HuH-7.5 (cell line): Measurements from ENCODE around the gene KCNJ11.

Source experiments
- DNase-seq: peaks from one replicate; pipeline ENCODE4 v3.0.0; 2011; ENCODE audit warnings: low spot score

The KCNJ11 gene

GRCh38 chr11:17353821-17354600 is 34.4 kb downstream of the KCNJ11 start:
- DNase-seq, result no peak

DNA sequence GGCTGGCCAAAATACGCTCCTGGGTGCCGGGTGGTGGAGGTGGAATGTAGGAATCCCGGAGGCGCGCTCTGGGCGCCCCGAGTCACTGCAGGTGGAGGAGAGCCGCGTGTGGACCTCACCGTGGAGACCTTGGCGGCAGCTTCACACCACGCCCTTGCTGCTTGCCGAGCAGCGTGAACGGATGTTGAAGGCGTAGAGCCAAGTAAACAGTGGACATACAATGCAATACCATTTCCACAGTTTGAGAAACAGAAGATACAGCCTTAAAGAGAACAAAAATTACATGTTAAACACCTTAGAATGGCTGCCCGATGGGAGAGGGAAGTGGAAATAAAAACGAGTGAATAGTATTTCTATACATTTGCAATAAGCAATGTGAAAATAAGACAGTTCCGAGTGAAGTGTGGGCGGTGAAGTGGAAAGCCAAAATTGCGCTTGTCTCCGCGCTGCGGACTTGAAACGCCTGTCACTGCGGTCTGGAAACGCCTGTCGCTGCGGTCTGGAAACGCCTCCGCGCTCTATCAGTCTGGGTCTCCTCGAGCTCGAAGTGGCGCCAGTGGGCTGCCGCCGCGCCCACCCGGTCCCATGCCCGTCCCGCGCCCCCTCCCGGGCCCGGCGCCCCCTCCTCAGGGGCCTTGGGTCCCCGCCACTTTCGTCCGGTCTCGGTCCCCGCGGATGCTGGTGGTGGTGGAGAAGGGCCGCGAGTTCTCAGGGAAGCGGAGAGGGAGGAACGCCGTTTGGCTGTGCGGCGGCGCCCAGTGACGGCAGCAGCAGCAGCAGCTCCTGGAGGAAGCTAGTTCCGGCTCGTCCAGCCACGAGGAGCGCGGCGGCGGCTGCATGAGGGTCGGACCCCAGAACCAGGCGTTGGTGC is 35.3 kb downstream of the KCNJ11 start:
- DNase-seq, result peak; percentile 41

GRCh38 chr11:17351510-17352176 is 36.8 kb downstream of the KCNJ11 start, which contains the start of gene NCR3LG1:
Gene NCR3LG1 (plus strand): TSS chr11:17351800. CDS start chr11:17351970, 170 bp downstream.
- peak; percentile 40 for DNase-seq

DNA sequence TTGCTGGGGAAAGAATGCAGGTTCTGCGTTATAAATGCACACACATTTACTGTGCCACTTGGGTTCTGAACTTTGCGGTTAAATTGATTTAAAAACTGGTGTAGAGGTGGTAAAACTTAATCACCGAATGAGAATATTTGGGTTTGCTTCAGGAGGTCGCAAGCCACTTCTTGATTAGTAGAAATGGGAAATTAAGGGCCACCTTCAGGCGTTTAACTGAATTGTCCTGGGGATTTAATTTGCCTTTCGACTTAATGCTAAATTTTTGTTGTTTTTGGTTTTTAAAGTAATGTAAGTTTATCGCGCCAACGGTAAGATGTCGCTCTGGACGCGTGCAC is 37.3 kb downstream of the KCNJ11 start:
- no peak for DNase-seq

DNA sequence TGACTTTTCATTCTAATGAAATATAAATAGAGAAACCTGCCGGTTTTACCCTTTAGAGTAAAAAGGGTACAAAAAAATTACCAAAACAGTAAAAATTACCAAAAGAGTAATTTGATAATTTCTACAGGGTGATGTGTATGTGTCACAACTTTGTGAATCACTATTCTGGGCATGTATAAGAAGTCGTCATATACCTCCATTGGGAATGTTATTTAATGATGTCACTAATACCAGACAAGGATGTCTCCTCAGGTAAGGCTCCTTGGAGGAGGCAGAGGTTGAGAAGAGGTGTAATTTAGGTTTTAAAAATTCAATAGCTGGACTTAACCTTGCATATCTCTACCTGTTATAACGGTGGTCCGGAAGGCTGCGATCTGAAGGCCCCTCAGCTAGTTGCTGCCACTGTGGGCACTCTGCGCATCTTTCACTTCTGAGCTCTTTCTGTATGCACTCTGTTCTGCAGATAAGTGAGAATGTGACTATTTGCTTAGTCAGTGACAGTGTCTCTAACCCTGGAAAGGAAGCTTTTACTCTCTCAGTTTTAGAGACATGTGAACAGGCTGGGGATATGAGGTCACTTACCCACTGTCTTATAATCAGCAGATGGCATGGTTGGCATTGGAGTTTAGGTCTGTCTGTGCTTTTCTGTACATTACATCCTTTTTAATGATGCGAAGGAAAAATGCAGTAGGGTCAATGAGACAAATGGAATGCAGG is 37.8 kb downstream of the KCNJ11 start:
- DNase-seq, result no peak

DNA sequence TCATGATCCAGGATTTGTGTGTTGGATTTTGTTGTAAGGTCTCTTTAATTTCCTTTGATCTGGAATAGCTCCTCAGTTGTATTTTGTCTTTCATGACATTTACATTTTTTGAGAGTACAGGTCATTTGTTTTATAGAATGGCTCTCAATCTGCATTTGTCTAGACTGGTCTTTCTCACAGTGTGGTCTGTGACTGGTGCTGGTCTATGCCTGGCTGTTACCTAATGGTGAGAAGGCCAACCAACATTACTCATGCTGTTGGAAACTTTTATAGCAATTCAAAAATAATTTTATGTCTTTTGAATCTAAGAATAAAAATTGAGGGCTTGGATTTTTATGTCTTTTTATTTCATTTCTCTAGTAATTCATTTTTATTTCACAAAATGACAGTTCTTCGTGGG is 40.8 kb downstream of the KCNJ11 start:
- DNase-seq, result no peak

DNA sequence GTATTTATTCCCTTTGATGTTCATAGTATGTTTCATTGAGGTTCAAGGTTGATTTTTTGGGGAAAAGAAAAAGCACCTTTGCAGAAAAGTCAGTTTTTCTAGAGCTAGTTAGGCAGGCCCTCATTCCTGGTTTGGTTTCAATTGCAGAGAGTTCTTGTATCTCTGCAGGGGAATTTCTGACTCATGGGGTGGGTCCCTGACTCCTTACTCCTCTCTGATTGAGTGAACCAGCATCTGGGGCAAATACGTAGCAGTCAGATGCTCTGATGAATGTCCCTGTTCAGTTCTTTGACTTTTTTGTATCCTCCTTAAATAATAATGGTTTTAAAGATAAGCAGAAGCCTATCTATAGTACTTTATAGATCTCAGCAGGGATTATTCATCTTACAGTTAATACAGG is 44.6 kb downstream of the KCNJ11 start:
- DNase-seq, result no peak

GRCh38 chr11:17343257-17343656 is 45.2 kb downstream of the KCNJ11 start:
- DNase-seq, result no peak
